ENCODE data around the gene TIRAP.

The TIRAP gene

DNA sequence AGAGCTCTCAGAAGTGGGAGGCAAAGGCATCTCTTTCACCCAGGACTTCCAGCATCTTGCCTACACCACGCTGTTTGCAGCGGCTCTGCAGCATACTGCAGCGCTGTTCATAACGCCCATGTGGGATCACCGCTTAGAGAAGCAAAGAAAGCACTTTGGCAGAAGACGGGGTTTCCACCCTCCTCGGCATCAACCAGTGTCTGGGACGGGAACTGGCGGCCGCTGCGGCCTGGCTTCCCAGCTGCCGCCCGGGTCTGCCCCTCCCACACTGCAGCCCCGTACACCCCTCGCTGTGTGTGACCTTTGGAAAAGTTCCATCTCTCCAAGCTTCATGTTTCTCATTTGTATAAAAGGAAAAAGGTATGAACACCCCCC, 545 bp upstream of the TIRAP start:
- Histone ChIP-seq H3K9ac (ENCODE audit: low read depth, low read length) (peak overlapping the region; percentile 47; the same call in 1 of the 2 replicates), H3K36me3 (ENCODE audit: control insufficient read depth, insufficient read depth, low read length) (peaks cover 11% of the 10 kb centered on the region), H3K27ac (ENCODE audit: low read depth, low read length) (no peak overlapping the region), H3K27me3 (ENCODE audit: control insufficient read depth, insufficient read depth, low read length) (peaks cover 16% of the 10 kb centered on the region; the same call in 1 of the 2 replicates), H3K9me3 (ENCODE audit: control insufficient read depth, insufficient read depth, low read length) (no peaks in the 10 kb centered on the region), H3K4me3 (ENCODE audit: low read depth, low read length) (peak overlapping the region; percentile 83), H3K4me1 (ENCODE audit: control insufficient read depth, insufficient read depth, low read length) (peaks cover 11% of the 10 kb centered on the region; the same call in 1 of the 2 replicates)

- H3K36me3 ChIP-seq (ENCODE audit: control insufficient read depth, insufficient read depth, low read length) = peaks cover 4% of the 10 kb centered on the region; the same call in 1 of the 2 replicates
- H3K27me3 ChIP-seq (ENCODE audit: control insufficient read depth, insufficient read depth, low read length) = peaks cover 16% of the 10 kb centered on the region; the same call in 1 of the 2 replicates
- H3K4me3 ChIP-seq (ENCODE audit: low read depth, low read length) = no peak overlapping the region
- H3K4me1 ChIP-seq (ENCODE audit: control insufficient read depth, insufficient read depth, low read length) = peaks cover 11% of the 10 kb centered on the region; the same call in 1 of the 2 replicates
- no peak overlapping the region for H3K27ac ChIP-seq (ENCODE audit: low read depth, low read length)
- no peak overlapping the region for H3K9ac ChIP-seq (ENCODE audit: low read depth, low read length)
- no peaks in the 10 kb centered on the region for H3K9me3 ChIP-seq (ENCODE audit: control insufficient read depth, insufficient read depth, low read length)
Observed at GRCh38 chr11:126284829-126285228, 1.9 kb downstream of the TIRAP start.

GRCh38 chr11:126288237-126288636, 5.3 kb downstream of the TIRAP start:
- Histone ChIP-seq H3K4me1 (ENCODE audit: control insufficient read depth, insufficient read depth, low read length) (0 out of 2 replicates have a peak, but pooled peaks cover 6% of the 10 kb centered on the region), H3K36me3 (ENCODE audit: control insufficient read depth, insufficient read depth, low read length) (peaks cover 8% of the 10 kb centered on the region), H3K9me3 (ENCODE audit: control insufficient read depth, insufficient read depth, low read length) (no peaks in the 10 kb centered on the region), H3K4me3 (ENCODE audit: low read depth, low read length) (no peak overlapping the region), H3K27me3 (ENCODE audit: control insufficient read depth, insufficient read depth, low read length) (peaks cover 6% of the 10 kb centered on the region; the same call in 1 of the 2 replicates), H3K9ac (ENCODE audit: low read depth, low read length) (no peak overlapping the region), H3K27ac (ENCODE audit: low read depth, low read length) (no peak overlapping the region)

- no peaks in the 10 kb centered on the region for H3K9me3 ChIP-seq (ENCODE audit: control insufficient read depth, insufficient read depth, low read length)
- H3K27me3 ChIP-seq (ENCODE audit: control insufficient read depth, insufficient read depth, low read length) = no peaks in the 10 kb centered on the region
- no peaks in the 10 kb centered on the region for H3K4me1 ChIP-seq (ENCODE audit: control insufficient read depth, insufficient read depth, low read length)
- no peak overlapping the region for H3K27ac ChIP-seq (ENCODE audit: low read depth, low read length)
- H3K9ac ChIP-seq (ENCODE audit: low read depth, low read length) = no peak overlapping the region
- H3K36me3 ChIP-seq (ENCODE audit: control insufficient read depth, insufficient read depth, low read length) = peaks cover 21% of the 10 kb centered on the region
- no peak overlapping the region for H3K4me3 ChIP-seq (ENCODE audit: low read depth, low read length)
Observed at GRCh38 chr11:126290887-126291286, 8.0 kb downstream of the TIRAP start.

- no peaks in the 10 kb centered on the region for H3K27me3 ChIP-seq (ENCODE audit: control insufficient read depth, insufficient read depth, low read length)
- H3K9ac ChIP-seq (ENCODE audit: low read depth, low read length) = no peak overlapping the region
- no peak overlapping the region for H3K4me3 ChIP-seq (ENCODE audit: low read depth, low read length)
- H3K27ac ChIP-seq (ENCODE audit: low read depth, low read length) = no peak overlapping the region
- no peaks in the 10 kb centered on the region for H3K9me3 ChIP-seq (ENCODE audit: control insufficient read depth, insufficient read depth, low read length)
- peaks cover 18% of the 10 kb centered on the region for H3K36me3 ChIP-seq (ENCODE audit: control insufficient read depth, insufficient read depth, low read length)
- H3K4me1 ChIP-seq (ENCODE audit: control insufficient read depth, insufficient read depth, low read length) = no peaks in the 10 kb centered on the region
Observed at GRCh38 chr11:126293726-126294125, 10.8 kb downstream of the TIRAP start.

GRCh38 chr11:126297004-126297403, 14.1 kb downstream of the TIRAP start:
- Histone ChIP-seq H3K9me3 (ENCODE audit: control insufficient read depth, insufficient read depth, low read length) (no peaks in the 10 kb centered on the region), H3K36me3 (ENCODE audit: control insufficient read depth, insufficient read depth, low read length) (peaks cover 20% of the 10 kb centered on the region), H3K9ac (ENCODE audit: low read depth, low read length) (no peak overlapping the region), H3K4me3 (ENCODE audit: low read depth, low read length) (no peak overlapping the region), H3K4me1 (ENCODE audit: control insufficient read depth, insufficient read depth, low read length) (no peaks in the 10 kb centered on the region), H3K27me3 (ENCODE audit: control insufficient read depth, insufficient read depth, low read length) (no peaks in the 10 kb centered on the region), H3K27ac (ENCODE audit: low read depth, low read length) (no peak overlapping the region)

DNA sequence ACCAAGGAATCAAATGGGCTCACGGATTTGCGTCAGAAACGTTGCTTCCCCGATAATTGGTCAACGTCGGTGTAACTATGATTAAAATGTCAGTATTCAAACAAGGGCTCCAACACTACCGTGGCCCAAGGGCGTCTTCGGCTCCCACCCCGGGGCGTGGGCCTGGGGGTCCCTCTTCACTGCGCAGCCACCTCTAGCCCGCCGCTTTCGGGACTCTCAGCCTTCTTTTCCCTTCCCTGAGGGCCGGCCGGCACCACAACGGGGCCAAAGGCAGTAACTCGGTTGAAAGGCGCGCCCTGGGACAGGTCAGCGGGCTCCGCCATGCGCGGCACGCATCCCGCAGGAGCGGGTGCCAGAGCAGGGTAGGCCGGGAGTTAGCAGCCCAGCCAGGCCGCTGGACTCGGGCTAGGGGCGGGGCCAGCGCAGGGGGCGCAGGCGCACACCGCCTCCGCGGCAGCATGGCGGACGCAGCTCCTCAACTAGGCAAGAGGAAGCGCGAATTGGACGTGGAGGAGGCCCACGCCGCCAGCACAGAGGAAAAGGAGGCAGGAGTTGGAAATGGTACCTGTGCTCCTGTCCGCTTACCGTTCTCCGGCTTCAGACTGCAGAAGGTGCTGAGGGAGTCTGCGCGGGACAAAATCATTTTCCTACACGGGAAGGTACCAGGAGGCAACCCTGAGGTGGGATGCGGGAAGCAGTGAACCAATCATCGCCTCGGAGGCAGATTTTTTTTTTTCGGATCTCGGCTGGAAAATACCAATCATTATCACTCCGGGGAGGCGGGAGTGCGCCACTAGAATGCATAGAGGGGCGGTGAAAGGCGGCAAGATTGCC, 20.9 kb downstream of the TIRAP start, which contains the start of gene DCPS:
DCPS (plus strand) TSS at position 438 of the 834 bp plus-strand sequence; CDS start at position 459, 21 bp downstream.
- Histone ChIP-seq H3K4me3 (ENCODE audit: low read depth, low read length) (peak within 1 kb of the TSS; percentile 85), H3K9ac (ENCODE audit: low read depth, low read length) (peak within 1 kb of the TSS; percentile 88), H3K9me3 (ENCODE audit: control insufficient read depth, insufficient read depth, low read length) (no peaks in the 10 kb centered on the region), H3K27me3 (ENCODE audit: control insufficient read depth, insufficient read depth, low read length) (no peaks in the 10 kb centered on the region), H3K36me3 (ENCODE audit: control insufficient read depth, insufficient read depth, low read length) (peaks cover 7% of the 10 kb centered on the region; the same call in 1 of the 2 replicates), H3K27ac (ENCODE audit: low read depth, low read length) (peak within 1 kb of the TSS; percentile 89), H3K4me1 (ENCODE audit: control insufficient read depth, insufficient read depth, low read length) (peaks cover 9% of the 10 kb centered on the region; the same call in 1 of the 2 replicates)

DNA sequence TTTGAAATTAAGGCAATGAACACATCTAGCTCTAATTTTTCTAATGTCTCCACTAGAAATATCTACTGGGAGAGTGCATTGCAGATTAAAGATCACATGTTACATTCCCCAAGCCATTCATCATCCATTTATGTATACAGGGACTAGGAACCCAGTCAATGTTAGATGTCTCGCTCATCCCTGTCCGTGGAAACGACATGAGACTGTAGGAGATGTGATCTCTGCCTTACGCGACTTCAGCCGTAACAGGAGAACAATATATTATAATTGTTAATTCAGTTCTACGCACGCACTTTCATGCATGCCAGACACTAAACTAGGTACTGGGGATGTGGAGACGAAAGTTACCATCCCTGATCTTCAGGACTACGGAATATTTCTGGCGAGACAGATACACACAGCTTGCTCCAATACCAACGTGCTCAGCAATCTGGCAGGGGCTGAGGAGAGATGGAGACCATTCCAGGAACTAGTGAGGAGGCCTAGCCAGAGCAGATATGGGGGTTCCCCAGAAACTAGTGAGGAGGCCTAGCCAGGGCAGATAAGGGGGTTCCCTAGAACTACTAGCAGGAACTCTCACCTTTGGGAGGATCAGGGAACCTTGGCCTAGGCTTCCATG, 21.7 kb downstream of the TIRAP start:
- Histone ChIP-seq H3K27me3 (ENCODE audit: control insufficient read depth, insufficient read depth, low read length) (no peaks in the 10 kb centered on the region), H3K9me3 (ENCODE audit: control insufficient read depth, insufficient read depth, low read length) (no peaks in the 10 kb centered on the region), H3K36me3 (ENCODE audit: control insufficient read depth, insufficient read depth, low read length) (peaks cover 12% of the 10 kb centered on the region; the same call in 1 of the 2 replicates), H3K9ac (ENCODE audit: low read depth, low read length) (peak overlapping the region; percentile 88; the same call in 1 of the 2 replicates), H3K27ac (ENCODE audit: low read depth, low read length) (peak overlapping the region; percentile 12), H3K4me1 (ENCODE audit: control insufficient read depth, insufficient read depth, low read length) (peaks cover 9% of the 10 kb centered on the region; the same call in 1 of the 2 replicates), H3K4me3 (ENCODE audit: low read depth, low read length) (peak overlapping the region; percentile 85)

DNA sequence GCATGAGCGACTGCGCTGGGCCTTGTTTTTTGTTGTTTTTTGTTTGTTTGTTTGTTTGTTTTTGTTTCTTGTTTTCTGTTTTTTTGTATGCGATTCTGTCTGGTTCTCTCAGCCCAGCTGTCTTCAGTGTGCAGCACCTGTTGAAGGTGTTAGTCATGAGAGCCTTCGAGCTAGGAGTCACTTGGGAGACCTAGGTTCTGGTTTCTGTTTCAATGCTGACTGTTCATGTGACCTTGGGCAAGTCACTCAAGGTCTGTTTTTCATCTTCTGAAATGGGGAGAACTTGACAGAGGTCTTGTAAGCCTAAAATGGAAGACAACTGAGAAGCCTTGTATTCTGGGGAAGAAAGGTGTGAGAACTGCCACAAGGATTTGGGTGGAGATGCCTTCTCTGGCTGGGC, 22.8 kb downstream of the TIRAP start:
- Histone ChIP-seq H3K27me3 (ENCODE audit: control insufficient read depth, insufficient read depth, low read length) (no peaks in the 10 kb centered on the region), H3K36me3 (ENCODE audit: control insufficient read depth, insufficient read depth, low read length) (peaks cover 21% of the 10 kb centered on the region), H3K4me1 (ENCODE audit: control insufficient read depth, insufficient read depth, low read length) (peaks cover 9% of the 10 kb centered on the region; the same call in 1 of the 2 replicates), H3K9me3 (ENCODE audit: control insufficient read depth, insufficient read depth, low read length) (no peaks in the 10 kb centered on the region), H3K9ac (ENCODE audit: low read depth, low read length) (no peak overlapping the region), H3K27ac (ENCODE audit: low read depth, low read length) (no peak overlapping the region), H3K4me3 (ENCODE audit: low read depth, low read length) (no peak overlapping the region)

- Histone ChIP-seq H3K27ac (ENCODE audit: low read depth, low read length) (no peak overlapping the region), H3K36me3 (ENCODE audit: control insufficient read depth, insufficient read depth, low read length) (peaks cover 35% of the 10 kb centered on the region), H3K9me3 (ENCODE audit: control insufficient read depth, insufficient read depth, low read length) (no peaks in the 10 kb centered on the region), H3K27me3 (ENCODE audit: control insufficient read depth, insufficient read depth, low read length) (no peaks in the 10 kb centered on the region), H3K9ac (ENCODE audit: low read depth, low read length) (no peak overlapping the region), H3K4me3 (ENCODE audit: low read depth, low read length) (no peak overlapping the region), H3K4me1 (ENCODE audit: control insufficient read depth, insufficient read depth, low read length) (peaks cover 9% of the 10 kb centered on the region; the same call in 1 of the 2 replicates)
Observed at GRCh38 chr11:126307706-126308105, 24.8 kb downstream of the TIRAP start.

GRCh38 chr11:126308271-126308671, 25.4 kb downstream of the TIRAP start:
- Histone ChIP-seq H3K4me1 (ENCODE audit: control insufficient read depth, insufficient read depth, low read length) (peaks cover 7% of the 10 kb centered on the region; the same call in 1 of the 2 replicates), H3K4me3 (ENCODE audit: low read depth, low read length) (no peak overlapping the region), H3K36me3 (ENCODE audit: control insufficient read depth, insufficient read depth, low read length) (peaks cover 38% of the 10 kb centered on the region), H3K9me3 (ENCODE audit: control insufficient read depth, insufficient read depth, low read length) (no peaks in the 10 kb centered on the region), H3K9ac (ENCODE audit: low read depth, low read length) (no peak overlapping the region), H3K27ac (ENCODE audit: low read depth, low read length) (no peak overlapping the region), H3K27me3 (ENCODE audit: control insufficient read depth, insufficient read depth, low read length) (no peaks in the 10 kb centered on the region)
